Skin epidermis (tissue), 12 donors: ENCODE data around the gene MYBPC3.

ENCODE experiments used
- H3K27ac ChIP-seq, 21 experiments: fragments of 200-600 bp; sonication (generic) in 11 of 21; one replicate each; pipeline ENCODE4 v1.5.0; 2020; ENCODE audit warnings: mild to moderate bottlenecking in 3 of 21, inconsistent platforms in 2 of 21, moderate library complexity in 2 of 21
- H3K4me3 ChIP-seq, 7 experiments: fragments of 200-600 bp; sonication (generic) in 2 of 7; one replicate each; pipeline ENCODE4 v1.5.0; 2020; ENCODE audit warnings: inconsistent platforms in 2 of 7, mild to moderate bottlenecking in 2 of 7, moderate library complexity in 1 of 7

The MYBPC3 gene

DNA sequence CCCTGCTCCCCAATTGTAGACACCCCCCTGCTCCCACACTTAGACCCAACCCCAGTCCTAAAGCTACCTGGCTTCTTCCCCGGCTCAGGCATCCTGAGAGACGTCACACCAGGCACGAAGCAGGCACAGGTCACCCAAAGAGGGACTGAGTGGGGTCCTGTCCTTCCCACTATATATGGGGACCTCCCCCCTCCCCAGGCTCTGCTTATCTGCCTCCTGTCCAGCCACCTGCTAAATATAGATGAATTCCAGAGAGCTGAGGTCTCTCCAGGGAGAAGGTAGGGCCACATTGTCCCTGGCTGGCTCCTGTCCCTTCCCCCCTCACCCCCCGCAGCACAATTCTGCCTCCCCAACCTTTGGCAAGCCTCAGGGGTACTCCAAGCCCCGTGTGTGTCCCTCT is at the start of gene MYBPC3:
MYBPC3 (minus strand) TSS at position 147 of the 400 bp plus-strand sequence; CDS start at position 92, 55 bp downstream.
- no peak within 1 kb of the TSS for H3K27ac ChIP-seq
- H3K4me3 ChIP-seq, result no peak within 1 kb of the TSS

DNA sequence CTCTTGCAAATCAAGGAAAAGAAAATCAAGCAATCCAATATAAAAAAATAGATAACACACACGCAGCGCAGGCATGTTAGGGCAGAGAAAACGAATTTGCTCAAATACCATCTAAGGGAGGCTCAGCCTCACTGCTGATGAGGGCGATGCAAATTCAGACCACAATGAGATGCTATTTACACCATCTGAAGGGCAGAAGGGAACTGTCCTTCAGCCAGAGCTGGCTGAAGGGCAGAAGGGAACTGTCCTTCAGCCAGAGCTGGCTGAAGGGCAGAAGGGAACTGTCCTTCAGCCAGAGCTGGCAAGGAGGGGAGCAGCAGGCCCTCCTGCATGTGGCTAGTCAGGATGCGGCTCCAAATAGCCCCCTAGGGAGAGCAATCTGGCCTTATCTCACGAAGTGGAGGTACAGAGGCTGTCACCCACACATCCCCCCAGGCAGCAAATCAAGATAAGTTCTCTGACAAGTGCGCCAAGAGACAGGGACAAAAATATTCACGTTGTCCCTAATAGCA is 48.3 kb upstream of the MYBPC3 start:
- Histone ChIP-seq H3K4me3 (peak overlapping the region in 5 of 7 experiments; percentile 27 to 48 (median 33)), H3K27ac (peak overlapping the region in 20 of 21 experiments; percentile 12 to 89 (median 84))

DNA sequence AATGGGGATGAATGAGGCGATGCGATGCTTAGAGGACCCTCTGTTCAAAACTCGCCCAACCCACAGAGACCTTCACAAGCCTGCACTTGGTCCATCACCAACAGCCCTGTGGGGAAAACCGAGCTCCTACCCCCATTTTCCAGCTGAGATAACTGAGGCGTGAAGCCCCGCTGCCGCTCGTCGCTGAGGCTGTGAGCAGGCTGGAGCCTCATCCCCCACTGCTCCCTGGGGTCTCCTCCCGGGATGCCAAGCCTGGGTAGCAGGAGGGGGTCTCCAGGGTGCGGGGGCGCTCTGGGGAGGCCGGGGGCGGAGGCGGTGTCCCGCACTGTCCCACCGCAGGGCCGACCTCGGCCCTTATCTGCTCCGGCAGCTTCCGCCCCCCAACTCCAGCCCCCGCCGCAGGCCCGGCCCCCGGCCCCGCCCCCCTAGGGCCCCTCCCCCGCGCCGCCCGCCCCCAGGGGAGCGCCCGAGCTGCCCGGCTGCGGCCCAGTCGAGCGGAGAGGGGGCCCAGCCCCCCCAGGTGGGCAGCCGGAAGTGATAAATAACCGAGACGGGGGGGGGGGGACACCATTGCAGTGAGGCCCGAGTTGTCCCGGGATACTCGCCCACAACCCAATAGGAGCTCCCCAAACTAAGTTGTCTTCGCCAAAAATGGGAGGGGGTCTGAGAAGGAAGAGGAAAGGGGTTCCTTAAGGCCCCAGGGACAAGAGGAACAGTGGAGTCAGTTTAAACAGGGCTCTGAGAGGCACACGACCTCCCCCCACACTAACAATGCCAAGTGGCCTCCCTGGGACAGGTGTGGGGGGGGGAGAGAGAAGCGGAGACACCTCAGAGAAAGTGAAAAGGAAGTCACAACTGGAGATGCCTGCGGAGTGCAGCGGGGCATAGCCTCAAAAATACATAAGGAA is 47.6 kb upstream of the MYBPC3 start:
- Histone ChIP-seq H3K4me3 (peak overlapping the region; percentile 27 to 48 (median 35)), H3K27ac (peak overlapping the region in 20 of 21 experiments; percentile 12 to 89 (median 84))

DNA sequence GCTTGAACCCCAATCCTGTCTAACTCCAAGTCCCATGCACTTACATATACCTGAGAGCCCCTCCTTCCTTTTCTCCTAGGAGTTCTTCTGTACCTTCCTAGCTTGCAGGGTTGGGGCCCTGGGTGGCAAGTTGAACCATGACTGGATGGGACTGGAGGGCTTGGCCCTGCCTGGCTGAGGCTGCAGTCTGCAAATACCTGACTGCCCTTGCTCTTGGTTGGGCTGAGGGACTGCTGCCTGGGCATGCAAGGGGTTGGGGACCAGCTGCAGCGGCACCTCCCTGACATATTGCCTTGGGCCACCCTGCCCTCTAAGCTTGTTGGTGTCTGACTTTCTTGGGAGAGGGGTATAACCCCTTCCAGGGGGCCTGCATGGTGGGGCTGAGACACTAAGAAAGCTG is 46.0 kb upstream of the MYBPC3 start:
- no peak overlapping the region for H3K4me3 ChIP-seq
- peak overlapping the region in 5 of 21 experiments; percentile 7 to 86 (median 40) for H3K27ac ChIP-seq

DNA sequence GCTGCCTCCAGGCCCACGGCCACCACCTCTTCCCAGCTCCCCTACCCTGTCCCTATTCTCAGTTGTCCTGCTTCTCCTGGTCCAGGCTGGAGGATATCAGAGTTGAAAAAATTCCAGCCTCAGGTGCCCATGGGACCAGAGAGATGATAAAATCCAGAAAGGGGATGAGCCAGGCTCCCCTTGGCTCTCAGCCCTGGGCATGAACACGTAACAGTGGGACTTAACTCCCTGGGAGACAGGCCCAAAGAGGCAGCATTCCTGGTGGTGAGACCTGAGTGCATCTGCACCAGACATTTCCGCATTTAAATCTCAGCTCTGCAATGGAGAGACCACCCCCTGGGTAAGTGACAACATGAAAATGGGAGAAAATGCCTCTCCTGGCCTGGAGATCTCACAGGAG is 45.5 kb upstream of the MYBPC3 start:
- no peak overlapping the region for H3K4me3 ChIP-seq
- peak overlapping the region in 5 of 21 experiments; percentile 3 to 46 (median 38) for H3K27ac ChIP-seq

DNA sequence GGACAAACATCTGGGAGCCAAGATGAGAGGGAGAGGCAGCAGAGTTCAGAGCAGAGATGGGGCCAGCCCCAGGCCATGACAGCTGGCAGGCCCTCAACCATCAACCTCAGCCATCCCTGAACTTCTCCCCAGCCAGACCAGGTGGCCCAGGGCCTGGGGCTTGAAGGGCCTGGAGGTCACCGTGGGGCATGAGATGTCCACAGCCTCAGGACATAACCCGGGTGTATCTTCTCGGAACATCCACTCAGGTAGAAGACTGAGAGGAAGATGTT is 43.5 kb upstream of the MYBPC3 start:
- H3K4me3 ChIP-seq, result no peak overlapping the region
- peak overlapping the region; percentile 85 to 100 (median 94) for H3K27ac ChIP-seq

DNA sequence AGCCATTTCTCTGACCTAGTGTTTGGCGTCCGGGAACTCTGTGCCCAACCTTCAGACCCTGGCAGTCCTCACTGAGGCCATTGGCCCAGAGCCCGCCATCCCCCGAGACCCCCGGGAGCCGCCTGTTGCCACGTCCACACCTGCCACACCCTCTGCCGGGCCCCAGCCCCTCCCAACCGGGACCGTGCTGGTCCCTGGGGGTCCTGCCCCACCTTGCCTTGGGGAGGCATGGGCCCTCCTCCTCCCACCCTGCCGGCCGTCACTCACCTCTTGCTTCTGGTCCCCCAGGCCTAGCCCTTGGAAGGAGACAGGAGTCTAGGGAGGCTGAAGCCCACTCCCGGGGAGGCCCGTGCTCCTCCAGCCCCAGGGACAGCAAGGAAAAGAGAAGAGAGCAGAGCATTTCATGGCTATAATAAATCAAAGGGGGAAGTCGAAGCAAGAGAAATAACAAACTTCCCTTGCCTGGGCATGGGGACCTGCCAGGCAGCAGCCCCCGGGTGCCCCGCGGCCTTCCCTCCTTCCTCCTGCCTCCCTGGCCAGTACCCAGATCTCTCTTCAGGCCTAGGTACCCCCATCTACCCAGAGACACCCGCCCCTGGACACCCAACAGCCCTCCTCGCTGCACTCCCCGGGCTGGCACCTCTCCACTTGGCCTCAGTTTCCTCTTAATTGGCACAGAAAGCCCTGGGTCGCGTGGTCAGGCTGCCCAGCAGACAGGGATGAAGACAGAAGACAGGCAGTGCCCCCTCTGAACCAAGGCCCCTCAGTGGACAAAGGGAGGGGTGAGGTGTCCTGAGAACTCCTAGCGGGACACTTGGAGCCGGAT is 42.9 kb upstream of the MYBPC3 start:
- Histone ChIP-seq H3K4me3 (peak overlapping the region in 5 of 7 experiments; percentile 11 to 28 (median 17)), H3K27ac (peak overlapping the region; percentile 85 to 100 (median 94))

DNA sequence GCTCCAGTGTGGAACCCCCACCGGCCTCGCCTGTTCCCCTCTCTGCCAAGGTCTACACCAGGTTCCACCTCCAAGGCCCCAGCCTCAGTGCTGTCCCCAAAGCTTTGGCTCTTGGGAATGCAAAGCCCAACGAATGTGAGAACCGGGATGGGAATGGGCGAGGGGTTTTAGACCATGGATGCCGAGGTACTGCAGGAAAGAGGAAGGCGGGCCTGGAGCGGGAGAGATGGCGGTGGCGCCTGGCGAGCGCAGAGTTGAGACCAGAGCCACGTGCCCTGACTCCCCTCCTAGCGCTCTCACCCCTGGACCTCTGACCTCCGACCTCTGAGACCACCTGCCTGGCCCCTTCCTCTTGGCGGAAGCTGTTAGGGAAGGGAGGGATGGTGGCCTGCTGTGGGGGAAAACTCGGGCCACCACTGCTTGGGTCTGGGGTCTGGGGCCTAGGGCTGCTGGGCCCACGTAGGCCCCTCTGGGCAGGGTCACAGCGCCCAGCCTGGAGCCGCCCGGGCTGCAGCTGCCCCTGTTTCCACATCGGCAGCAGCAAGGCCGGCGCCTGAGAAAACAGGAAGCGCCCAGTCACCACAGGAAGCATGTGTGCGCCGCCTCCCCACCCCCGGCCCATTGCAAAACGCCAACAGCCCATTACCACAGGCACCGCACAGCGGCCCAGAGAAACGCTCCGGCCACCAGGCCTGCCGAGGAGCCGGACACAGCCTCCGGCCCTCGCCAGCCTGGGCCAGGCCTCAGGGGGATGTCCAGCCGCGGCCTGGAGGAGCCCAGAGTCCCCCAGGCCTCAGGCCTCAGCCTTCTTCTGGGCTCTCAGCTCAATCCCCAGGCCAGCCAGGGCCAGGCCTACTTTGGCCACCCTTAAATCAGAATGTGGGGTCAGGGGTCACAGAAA is 42.1 kb upstream of the MYBPC3 start:
- peak overlapping the region; percentile 85 to 100 (median 94) for H3K27ac ChIP-seq
- peak overlapping the region in 5 of 7 experiments; percentile 11 to 28 (median 17) for H3K4me3 ChIP-seq

DNA sequence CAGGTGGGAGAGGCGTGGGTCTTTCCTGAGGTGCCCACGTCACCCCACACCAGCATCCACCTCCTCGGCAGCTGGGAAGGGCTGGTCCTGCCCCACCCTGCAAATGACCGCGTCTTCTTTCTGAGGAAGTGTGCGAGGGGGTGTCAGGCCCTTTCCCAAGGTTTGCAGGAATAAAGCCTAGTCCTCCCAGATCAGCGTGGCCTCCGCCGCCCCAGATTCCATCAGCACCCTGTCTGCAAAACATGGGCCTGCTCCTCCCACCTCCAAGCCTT is 41.5 kb upstream of the MYBPC3 start:
- Histone ChIP-seq H3K27ac (peak overlapping the region; percentile 85 to 100 (median 94)), H3K4me3 (peak overlapping the region in 2 of 7 experiments; percentile 12 to 14)

DNA sequence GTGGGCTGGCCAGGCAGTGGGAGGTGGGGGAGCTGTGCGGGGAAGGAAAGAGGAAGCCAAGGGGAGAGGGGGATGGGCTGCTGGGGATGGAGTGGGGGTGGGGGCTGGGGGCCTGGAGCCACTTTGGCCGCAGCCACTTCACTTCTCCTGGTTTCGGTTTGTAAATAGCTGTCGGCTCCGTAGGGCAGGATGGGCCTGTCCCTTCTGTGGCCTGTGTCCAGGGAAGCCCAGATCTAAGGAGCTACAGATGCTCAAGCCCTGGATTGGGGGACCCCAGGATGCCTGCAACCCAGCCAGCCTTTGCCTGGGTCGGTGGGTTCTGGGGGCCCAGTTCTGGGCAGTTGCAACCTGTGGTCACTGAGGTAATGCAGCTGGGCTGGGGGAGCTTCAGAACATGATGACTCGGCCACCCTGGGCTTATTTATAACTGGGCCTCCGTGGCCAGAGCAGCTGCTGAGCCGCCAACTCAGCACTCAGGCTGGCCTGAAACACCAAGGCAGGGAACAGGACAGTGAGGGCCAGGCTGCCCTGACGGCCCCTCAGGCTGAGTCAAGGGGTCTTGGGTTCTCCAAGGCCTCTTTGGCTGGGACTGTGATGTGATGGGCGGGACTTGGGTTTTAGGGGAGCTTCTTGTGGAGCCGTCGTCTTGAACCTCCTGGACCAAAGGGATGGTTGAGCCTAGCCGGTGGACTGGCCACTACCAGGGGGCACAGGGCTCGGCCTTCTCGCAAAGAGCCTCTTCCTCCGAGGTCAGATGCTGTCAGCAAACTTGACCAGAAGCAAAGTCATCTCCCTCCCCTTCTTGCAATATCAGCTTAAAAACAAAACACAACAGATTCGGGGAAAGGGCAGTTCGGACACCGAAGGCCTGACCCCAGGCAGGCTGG is 40.9 kb upstream of the MYBPC3 start:
- peak overlapping the region in 1 of 7 experiments; percentile 14 for H3K4me3 ChIP-seq
- peak overlapping the region in 20 of 21 experiments; percentile 85 to 100 (median 94) for H3K27ac ChIP-seq

DNA sequence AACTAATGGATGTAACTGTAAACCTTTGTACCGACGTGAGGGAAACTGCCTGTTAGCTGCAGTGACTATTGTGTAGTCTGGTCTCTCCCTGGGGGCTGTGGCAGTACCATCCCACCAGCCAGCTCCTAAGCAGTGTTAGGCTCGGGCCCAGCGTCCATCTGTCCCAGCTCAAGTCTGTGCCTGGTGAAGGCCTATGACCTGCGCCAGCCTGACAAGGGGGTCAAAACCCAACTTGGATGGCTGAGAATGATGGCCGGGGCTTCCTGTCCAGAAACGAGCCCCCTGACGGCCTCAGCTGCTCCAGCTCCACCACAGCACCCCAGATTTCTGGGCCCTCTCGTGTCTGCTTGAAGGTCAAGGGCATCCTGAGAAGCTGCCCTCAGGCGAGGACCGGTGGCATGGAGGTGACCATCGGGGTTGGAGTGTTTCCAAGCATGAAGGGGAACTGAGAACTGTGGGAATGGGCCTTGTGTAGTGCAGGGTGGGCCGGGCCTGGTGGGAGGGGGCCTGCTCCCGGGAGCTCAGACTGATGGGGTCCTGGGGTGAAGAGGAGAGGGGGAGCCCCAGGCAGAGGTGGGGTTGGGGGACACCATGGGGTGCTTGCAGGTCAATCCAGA is 40.2 kb upstream of the MYBPC3 start:
- H3K4me3 ChIP-seq, result no peak overlapping the region
- H3K27ac ChIP-seq, result peak overlapping the region in 20 of 21 experiments; percentile 31 to 100 (median 94)

DNA sequence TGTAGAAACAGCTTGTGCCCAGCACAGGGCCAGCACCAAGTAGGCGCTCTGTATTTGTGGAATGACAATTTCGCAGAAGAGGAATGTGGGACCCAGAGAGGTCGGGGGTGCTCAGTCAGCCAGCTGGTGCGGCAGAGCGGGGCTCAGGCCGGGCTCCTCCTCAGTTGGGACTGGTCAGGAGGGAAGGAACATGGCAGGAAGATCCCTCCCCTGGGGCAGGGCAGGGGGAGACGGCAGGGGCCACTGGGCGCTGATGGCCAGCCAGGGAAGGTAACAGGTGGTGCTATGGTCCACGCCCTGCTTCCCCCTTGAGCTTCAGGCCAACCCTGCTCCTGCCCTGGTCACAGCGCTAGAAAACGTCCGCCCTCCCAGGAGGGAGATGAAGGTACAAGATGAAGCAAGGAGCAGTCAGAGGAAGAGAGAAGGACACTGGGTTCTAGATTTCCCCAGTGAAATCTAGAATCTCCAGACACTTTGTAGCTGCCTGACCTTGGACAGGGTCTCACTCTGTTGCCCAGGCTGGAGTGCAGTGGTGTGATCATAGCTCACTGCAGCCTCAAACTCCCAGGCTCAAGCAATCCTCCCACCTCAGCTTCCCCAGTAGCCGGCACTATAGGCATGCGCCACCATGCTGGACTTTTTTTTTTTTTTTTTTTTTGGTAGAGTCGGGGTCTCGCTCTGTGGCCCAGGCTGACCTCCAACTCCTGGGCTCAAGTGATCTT is 39.4 kb upstream of the MYBPC3 start:
- H3K4me3 ChIP-seq, result no peak overlapping the region
- peak overlapping the region in 18 of 21 experiments; percentile 66 to 100 (median 94) for H3K27ac ChIP-seq

DNA sequence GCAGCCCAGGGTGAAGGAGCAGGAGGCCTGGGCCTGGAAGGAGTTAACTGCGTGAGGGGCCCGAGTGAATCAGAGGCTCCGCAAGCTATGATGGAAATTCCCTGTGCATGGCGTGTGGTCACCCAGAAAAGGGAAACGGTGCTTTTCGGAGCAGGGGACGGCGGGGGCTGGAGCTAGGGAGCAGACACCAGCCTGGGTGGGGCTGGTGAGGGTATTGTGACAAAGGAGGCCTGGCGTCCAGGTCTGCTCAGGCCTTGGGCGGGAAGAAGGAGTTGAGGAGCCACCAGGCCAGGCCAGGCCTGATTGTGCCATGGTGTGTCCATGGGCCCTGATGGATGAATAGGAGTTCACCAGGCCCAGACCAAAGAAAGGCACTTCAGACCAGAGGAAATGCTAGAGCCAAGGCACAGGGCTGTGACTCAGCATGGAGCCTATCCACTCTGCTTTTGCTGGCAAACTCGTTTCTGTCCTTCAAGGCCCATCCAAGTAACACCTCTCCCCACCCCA is 38.6 kb upstream of the MYBPC3 start:
- Histone ChIP-seq H3K4me3 (no peak overlapping the region), H3K27ac (peak overlapping the region; percentile 0 to 100 (median 93))

DNA sequence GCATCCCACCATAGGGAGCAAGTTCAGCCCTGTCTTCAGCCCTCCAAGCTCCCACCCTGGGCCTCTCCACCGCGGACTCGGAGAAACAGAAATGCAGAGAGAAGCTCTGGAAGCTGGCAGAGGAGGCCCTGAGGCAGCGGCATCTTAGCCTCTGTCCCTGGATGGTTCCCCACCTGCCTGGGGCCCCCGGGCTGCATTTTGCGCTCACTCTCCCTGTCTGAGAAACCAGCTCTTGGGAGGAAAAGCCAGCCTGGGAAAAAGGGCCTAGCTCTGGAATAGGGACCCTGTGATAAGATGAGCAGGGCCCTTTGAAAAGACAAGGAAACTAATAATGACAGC is 37.9 kb upstream of the MYBPC3 start:
- H3K4me3 ChIP-seq, result no peak overlapping the region
- peak overlapping the region; percentile 0 to 100 (median 93) for H3K27ac ChIP-seq

DNA sequence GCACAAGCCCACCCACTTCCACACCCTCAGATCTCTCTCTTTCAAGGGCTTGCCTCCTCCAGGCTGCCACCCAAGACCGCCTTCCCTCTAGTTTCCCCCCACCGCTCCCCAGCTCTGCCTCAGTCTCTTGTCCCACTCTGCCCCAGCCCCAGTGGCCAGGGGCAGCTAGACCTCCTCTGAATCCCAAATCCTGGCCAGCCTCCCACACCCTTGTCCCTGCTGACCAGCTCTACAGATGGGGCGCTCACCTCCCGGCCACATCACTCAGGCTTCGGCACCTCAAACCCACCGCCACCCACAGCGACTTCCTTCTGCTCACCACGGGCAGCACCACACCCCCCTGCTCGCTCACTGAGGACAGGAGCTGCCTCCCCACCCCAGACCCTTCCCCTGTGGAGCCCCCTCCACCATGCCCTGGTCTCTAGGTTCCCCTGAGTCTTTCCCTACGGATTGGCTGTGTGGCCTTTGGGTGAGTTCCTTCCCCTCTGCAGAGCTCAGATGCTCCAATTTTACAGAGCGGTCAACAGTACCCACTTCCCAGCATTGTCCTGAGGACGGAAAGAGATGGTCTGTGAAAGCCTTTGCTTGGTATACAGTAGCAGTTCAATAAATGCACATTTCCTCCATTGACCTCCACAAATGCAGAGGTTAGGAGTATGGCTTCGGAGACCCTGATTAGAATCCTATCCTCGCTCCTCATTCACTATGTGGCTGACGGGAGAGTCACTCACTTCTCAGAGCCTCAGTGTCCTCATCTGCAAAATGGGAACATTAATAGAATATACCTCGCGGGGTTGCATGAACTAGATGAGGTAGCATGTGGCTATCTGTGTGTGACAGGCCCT is 37.3 kb upstream of the MYBPC3 start:
- Histone ChIP-seq H3K27ac (peak overlapping the region in 20 of 21 experiments; percentile 65 to 100 (median 93)), H3K4me3 (no peak overlapping the region)
